ENCODE measurements around the gene TNFRSF11A. TPM values are rescaled to one million over a fixed set of nuclear protein-coding genes. Genes with fewer than 3 reads are reported as not detected.

TNFRSF11A gene
- total RNA-seq, 2 experiments from 2014 or later: 1.7 TPM

DNA sequence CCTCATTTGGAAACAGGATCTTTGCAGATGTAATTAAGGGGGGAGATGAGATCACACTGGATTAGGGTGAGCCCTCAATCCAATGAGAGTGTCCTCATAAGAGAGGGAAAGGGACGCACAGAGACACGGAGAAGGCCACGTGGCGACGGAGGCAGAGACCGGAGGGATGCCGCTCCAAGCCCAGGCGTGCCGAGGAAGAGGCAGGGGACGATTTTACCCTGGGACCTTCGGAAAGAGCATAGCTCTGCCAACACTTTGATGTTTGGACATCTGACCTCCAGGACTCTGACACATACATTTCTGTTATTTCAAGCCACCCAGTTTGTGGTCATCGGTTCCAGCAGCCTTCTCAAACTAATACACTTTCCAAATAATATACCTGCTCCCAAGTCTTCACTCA lies 113.3 kb downstream of the TNFRSF11A start:
- H3K9me3 Mint-ChIP-seq: no peaks in the 10 kb centered on the region
- H3K27ac Mint-ChIP-seq: no peak overlapping the region
- ChIA-PET POLR2A (no interaction called here), CTCF (no interaction called here)
- no peaks in the 10 kb centered on the region for H3K36me3 ChIP-seq (ENCODE audit: insufficient read depth, low read length)
- no peak for DNase-seq
- H3K4me1 Mint-ChIP-seq (ENCODE audit: low read depth): no peaks in the 10 kb centered on the region
- no peak for ATAC-seq (ENCODE audit: poor library complexity)
- TF ChIP-seq, protein P1, sequence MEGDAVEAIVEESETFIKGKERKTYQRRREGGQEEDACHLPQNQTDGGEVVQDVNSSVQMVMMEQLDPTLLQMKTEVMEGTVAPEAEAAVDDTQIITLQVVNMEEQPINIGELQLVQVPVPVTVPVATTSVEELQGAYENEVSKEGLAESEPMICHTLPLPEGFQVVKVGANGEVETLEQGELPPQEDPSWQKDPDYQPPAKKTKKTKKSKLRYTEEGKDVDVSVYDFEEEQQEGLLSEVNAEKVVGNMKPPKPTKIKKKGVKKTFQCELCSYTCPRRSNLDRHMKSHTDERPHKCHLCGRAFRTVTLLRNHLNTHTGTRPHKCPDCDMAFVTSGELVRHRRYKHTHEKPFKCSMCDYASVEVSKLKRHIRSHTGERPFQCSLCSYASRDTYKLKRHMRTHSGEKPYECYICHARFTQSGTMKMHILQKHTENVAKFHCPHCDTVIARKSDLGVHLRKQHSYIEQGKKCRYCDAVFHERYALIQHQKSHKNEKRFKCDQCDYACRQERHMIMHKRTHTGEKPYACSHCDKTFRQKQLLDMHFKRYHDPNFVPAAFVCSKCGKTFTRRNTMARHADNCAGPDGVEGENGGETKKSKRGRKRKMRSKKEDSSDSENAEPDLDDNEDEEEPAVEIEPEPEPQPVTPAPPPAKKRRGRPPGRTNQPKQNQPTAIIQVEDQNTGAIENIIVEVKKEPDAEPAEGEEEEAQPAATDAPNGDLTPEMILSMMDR (IDR thresholded peaks at IDR 0.05): no peak
- H3K4me3 Mint-ChIP-seq: no peak overlapping the region
- no peaks in the 10 kb centered on the region for H3K4me1 ChIP-seq (ENCODE audit: insufficient read depth, low read length)
- no peaks in the 10 kb centered on the region for H3K36me3 Mint-ChIP-seq (ENCODE audit: low read depth)
- intact Hi-C loops (cut with DNase I, micrococcal nuclease): no loop called here
- no peaks in the 10 kb centered on the region for H3K27me3 Mint-ChIP-seq
- no peak overlapping the region for H3K27ac ChIP-seq (ENCODE audit: low read depth in 1 of 2, low read length in 2 of 2)
- no peak overlapping the region for H3K4me3 ChIP-seq (ENCODE audit: low read length)
- no peaks in the 10 kb centered on the region for H3K9me3 ChIP-seq (ENCODE audit: control insufficient read depth in 1 of 2, insufficient read depth in 1 of 2, low read length in 2 of 2)
- peaks cover 0 to 4% of the 10 kb centered on the region in 2 experiments for H3K27me3 ChIP-seq (ENCODE audit: control insufficient read depth in 1 of 2, insufficient read depth in 2 of 2, low read length in 2 of 2)

DNA sequence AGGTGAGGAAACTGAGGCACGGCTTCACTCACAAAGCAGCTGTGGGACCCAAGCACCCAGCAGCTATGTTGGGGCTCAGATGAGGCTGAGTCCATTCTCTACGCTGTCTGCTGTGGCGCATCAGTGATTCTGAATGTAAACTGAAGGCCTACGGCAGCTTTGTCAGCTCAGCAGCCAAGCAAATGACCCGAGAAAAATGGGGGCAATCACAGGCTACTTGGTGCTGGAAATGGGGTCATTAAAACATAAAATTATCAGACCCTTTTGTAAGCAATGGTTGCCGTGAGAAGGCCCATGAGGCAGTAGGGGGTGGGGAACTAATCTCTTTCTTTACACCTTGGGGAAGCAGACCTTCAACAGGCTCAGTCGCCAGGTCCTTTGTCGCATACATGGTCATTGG lies 113.8 kb downstream of the TNFRSF11A start:
- no peaks in the 10 kb centered on the region for H3K36me3 ChIP-seq (ENCODE audit: insufficient read depth, low read length)
- DNase-seq (no peak), ATAC-seq (ENCODE audit: poor library complexity) (no peak)
- no peaks in the 10 kb centered on the region for H3K27me3 Mint-ChIP-seq
- H3K4me3 ChIP-seq (ENCODE audit: low read length): no peak overlapping the region
- ChIA-PET CTCF (no interaction called here), POLR2A (no interaction called here)
- H3K36me3 Mint-ChIP-seq (ENCODE audit: low read depth): no peaks in the 10 kb centered on the region
- H3K9me3 Mint-ChIP-seq: no peaks in the 10 kb centered on the region
- H3K27ac ChIP-seq (ENCODE audit: low read depth in 1 of 2, low read length in 2 of 2): no peak overlapping the region
- intact Hi-C loops (cut with DNase I, micrococcal nuclease): no loop called here
- H3K4me1 ChIP-seq (ENCODE audit: insufficient read depth, low read length): no peaks in the 10 kb centered on the region
- H3K27ac Mint-ChIP-seq: no peak overlapping the region
- H3K4me1 Mint-ChIP-seq (ENCODE audit: low read depth): no peaks in the 10 kb centered on the region
- TF ChIP-seq, protein P1 (IDR thresholded peaks at IDR 0.05): no peak
- H3K9me3 ChIP-seq (ENCODE audit: control insufficient read depth in 1 of 2, insufficient read depth in 1 of 2, low read length in 2 of 2): no peaks in the 10 kb centered on the region
- H3K4me3 Mint-ChIP-seq: no peak overlapping the region
- H3K27me3 ChIP-seq (ENCODE audit: control insufficient read depth in 1 of 2, insufficient read depth in 2 of 2, low read length in 2 of 2): peaks cover 0 to 4% of the 10 kb centered on the region in 2 experiments

Other genes starting within 250 kb of the TNFRSF11A start
- 10 to 100 TPM in 1 of 2 experiments, 1 to 10 TPM in 1; 9.6 to 11.7 TPM for gene PIGN, start 138.3 kb upstream of the TNFRSF11A start, total RNA-seq
- gene RELCH, start 138.1 kb upstream of the TNFRSF11A start, total RNA-seq: 10 to 100 TPM; 39.6 to 44.3 TPM
- 10 to 100 TPM; 85.0 to 85.4 TPM for gene ZCCHC2, start 197.7 kb downstream of the TNFRSF11A start, total RNA-seq

All from CD4-positive, alpha-beta T cell (primary cell).